ENCODE results near the gene PLCH1.

- TF ChIP-seq CTCF (conservative IDR thresholded peaks at IDR 0.05; ENCODE audit: low read depth, low read length) (no peak), EZH2 (IDR thresholded peaks at IDR 0.05; ENCODE audit: low read length, unreplicated experiment) (no peak)
Measured at GRCh38 chr3:155442072-155442471, 302.8 kb downstream of the PLCH1 start.
